Mesenchymal stem cell (in vitro differentiated cells and primary cell): ENCODE data around the gene RELT.

Source experiments
- DNase-seq: peaks from one replicate; pipeline ENCODE4 v3.0.0-alpha.2; 2013
- H2AFZ ChIP-seq: one replicate; pipeline ENCODE4 v1.6.1; 2013; ENCODE audit warnings: low read depth, mild to moderate bottlenecking, control low read depth, inconsistent platforms, low read length, moderate library complexity
- H2AK5ac ChIP-seq: 2 replicates; pipeline ENCODE4 v1.6.1; 2013; ENCODE audit warnings: low read length, moderate library complexity, mild to moderate bottlenecking, inconsistent platforms; ENCODE audit not compliant: severe bottlenecking
- H2BK120ac ChIP-seq: one replicate; pipeline ENCODE4 v1.6.1; 2013; ENCODE audit warnings: low read depth, mild to moderate bottlenecking, inconsistent platforms, low read length, moderate library complexity
- H2BK12ac ChIP-seq, 2 experiments: one replicate each; pipeline ENCODE4 v1.6.1; 2013; ENCODE audit warnings: inconsistent platforms in 2 of 2, low read length in 2 of 2, mild to moderate bottlenecking in 2 of 2, moderate library complexity in 2 of 2, control low read depth in 1 of 2
- H2BK15ac ChIP-seq: one replicate; pipeline ENCODE4 v1.6.1; 2013; ENCODE audit warnings: mild to moderate bottlenecking, low read depth, inconsistent platforms; ENCODE audit not compliant: poor library complexity, severe bottlenecking
- H2BK5ac ChIP-seq: 2 replicates; pipeline ENCODE4 v1.6.1; 2013; ENCODE audit warnings: low read depth, mild to moderate bottlenecking, low read length, control low read depth, inconsistent platforms; ENCODE audit not compliant: poor library complexity, severe bottlenecking
- H3K14ac ChIP-seq, 2 experiments: one replicate each; pipeline ENCODE4 v1.6.1; 2013; ENCODE audit warnings: inconsistent platforms in 2 of 2, low read length in 2 of 2, control low read depth in 1 of 2, mild to moderate bottlenecking in 1 of 2, moderate library complexity in 1 of 2
- H3K18ac ChIP-seq, 2 experiments: one replicate each; pipeline ENCODE4 v1.6.1; 2013; ENCODE audit warnings: inconsistent platforms in 2 of 2, low read length in 2 of 2, control low read depth in 1 of 2, low read depth in 1 of 2, mild to moderate bottlenecking in 1 of 2
- H3K23ac ChIP-seq, 2 experiments: one replicate each; pipeline ENCODE4 v1.6.1; 2013; ENCODE audit warnings: inconsistent platforms in 2 of 2, low read length in 2 of 2, mild to moderate bottlenecking in 2 of 2, moderate library complexity in 2 of 2, control low read depth in 1 of 2
- H3K27ac ChIP-seq: 2 replicates; pipeline ENCODE4 v1.5.1; 2013; ENCODE audit warnings: mild to moderate bottlenecking, moderate library complexity, low read length, control low read depth, inconsistent platforms; ENCODE audit not compliant: poor library complexity, severe bottlenecking
- H3K27me3 ChIP-seq, 2 experiments: 2 replicates each; pipeline versions ENCODE4 v1.6.1 to v1.7.0; 2013; ENCODE audit warnings: low read length in 2 of 2, mild to moderate bottlenecking in 2 of 2, moderate library complexity in 2 of 2, control low read depth in 1 of 2, inconsistent platforms in 1 of 2; ENCODE audit not compliant: control insufficient read depth in 1 of 2, insufficient read depth in 1 of 2
- H3K36me3 ChIP-seq, 2 experiments: 2 replicates each; pipeline versions ENCODE4 v1.6.1 to v1.7.0; 2013; ENCODE audit warnings: low read length in 2 of 2, control low read depth in 1 of 2, inconsistent platforms in 1 of 2, low read depth in 1 of 2, mild to moderate bottlenecking in 1 of 2; ENCODE audit not compliant: insufficient read depth in 2 of 2, control insufficient read depth in 1 of 2
- H3K4ac ChIP-seq, 2 experiments: one replicate each; pipeline ENCODE4 v1.6.1; 2013; ENCODE audit warnings: inconsistent platforms in 2 of 2, low read length in 2 of 2, mild to moderate bottlenecking in 2 of 2, moderate library complexity in 2 of 2, control low read depth in 1 of 2, low read depth in 1 of 2
- H3K4me1 ChIP-seq: 2 replicates; pipeline ENCODE4 v1.6.1; 2013; ENCODE audit warnings: low read depth, low read length, control low read depth; ENCODE audit not compliant: control insufficient read depth, insufficient read depth
- H3K4me2 ChIP-seq: 2 replicates; pipeline ENCODE4 v1.6.1; 2013; ENCODE audit warnings: low read length, mild to moderate bottlenecking, inconsistent platforms; ENCODE audit not compliant: poor library complexity, severe bottlenecking
- H3K4me3 ChIP-seq, 2 experiments: 2 replicates each; pipeline versions ENCODE4 v1.5.1 to v1.7.0; 2013; ENCODE audit warnings: low read length in 2 of 2, mild to moderate bottlenecking in 2 of 2, control low read depth in 1 of 2, low read depth in 1 of 2; ENCODE audit not compliant: insufficient read depth in 1 of 2
- H3K79me1 ChIP-seq: replicated peaks from 2 replicates; pipeline ENCODE4 v1.6.1; 2013; ENCODE audit warnings: mild to moderate bottlenecking, control low read depth, low read length, inconsistent platforms; ENCODE audit not compliant: poor library complexity, severe bottlenecking
- H3K9ac ChIP-seq: 2 replicates; pipeline ENCODE4 v1.7.0; 2013; ENCODE audit warnings: mild to moderate bottlenecking, low read length, moderate library complexity
- H3K9me3 ChIP-seq: 2 replicates; pipeline ENCODE4 v1.7.0; 2013; ENCODE audit warnings: mild to moderate bottlenecking, low read length; ENCODE audit not compliant: control insufficient read depth
- H4K8ac ChIP-seq: one replicate; pipeline ENCODE4 v1.6.1; 2013; ENCODE audit warnings: inconsistent platforms, mild to moderate bottlenecking, low read length, moderate library complexity
- H4K91ac ChIP-seq: one replicate; pipeline ENCODE4 v1.6.1; 2013; ENCODE audit warnings: mild to moderate bottlenecking, low read length, inconsistent platforms
- WGBS: methylation state at CpG from one replicate; pipeline ENCODE4 v1.1.7; 2013; ENCODE audit warnings: mixed read lengths; 5-methylcytosine and 5-hydroxymethylcytosine counted together

The RELT gene

DNA sequence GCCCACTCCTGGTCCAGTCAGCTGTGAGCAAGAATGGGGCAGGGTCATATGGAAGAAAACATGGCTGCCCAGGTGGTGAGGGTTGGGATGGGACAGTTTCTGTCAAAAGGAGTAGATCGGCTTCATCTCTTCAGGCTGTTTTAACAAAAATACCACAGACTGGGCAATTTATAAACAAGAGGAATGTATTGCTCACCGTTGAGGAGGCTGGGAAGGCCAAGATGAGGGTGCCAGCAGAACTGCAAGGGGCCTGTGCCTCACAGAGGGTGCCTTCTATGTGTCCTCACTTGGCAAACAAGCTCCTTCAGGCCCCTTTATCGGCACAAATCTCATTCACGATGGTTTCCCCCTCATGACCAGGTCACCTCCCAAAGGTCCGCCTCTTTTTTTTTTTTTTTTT is 18.1 kb upstream of the RELT start:
- H3K79me1 ChIP-seq, result peaks cover 16% of the 10 kb centered on the region
- H3K18ac ChIP-seq, result no peak overlapping the region
- H3K4ac ChIP-seq, result no peak overlapping the region
- H3K9me3 ChIP-seq, result no peaks in the 10 kb centered on the region
- H2AFZ ChIP-seq, result no peak overlapping the region
- no peak overlapping the region for H2AK5ac ChIP-seq
- H2BK5ac ChIP-seq, result no peak overlapping the region
- H2BK15ac ChIP-seq, result no peak overlapping the region
- no peak overlapping the region for H3K14ac ChIP-seq
- H3K27me3 ChIP-seq, result no peaks in the 10 kb centered on the region
- WGBS, result 92% methylated on average over 4 of the region's 5 CpGs
- no peak overlapping the region for H3K4me2 ChIP-seq
- H3K23ac ChIP-seq, result no peak overlapping the region
- no peaks in the 10 kb centered on the region for H3K4me1 ChIP-seq
- H2BK12ac ChIP-seq, result no peak overlapping the region
- no peak overlapping the region for H3K27ac ChIP-seq
- H3K36me3 ChIP-seq, result peaks cover 79 to 86% of the 10 kb centered on the region in 2 experiments
- no peak overlapping the region for H2BK120ac ChIP-seq
- H3K4me3 ChIP-seq, result no peak overlapping the region
- no peak overlapping the region for H4K91ac ChIP-seq
- H3K9ac ChIP-seq, result no peak overlapping the region
- no peak overlapping the region for H4K8ac ChIP-seq
- DNase-seq, result no peak

DNA sequence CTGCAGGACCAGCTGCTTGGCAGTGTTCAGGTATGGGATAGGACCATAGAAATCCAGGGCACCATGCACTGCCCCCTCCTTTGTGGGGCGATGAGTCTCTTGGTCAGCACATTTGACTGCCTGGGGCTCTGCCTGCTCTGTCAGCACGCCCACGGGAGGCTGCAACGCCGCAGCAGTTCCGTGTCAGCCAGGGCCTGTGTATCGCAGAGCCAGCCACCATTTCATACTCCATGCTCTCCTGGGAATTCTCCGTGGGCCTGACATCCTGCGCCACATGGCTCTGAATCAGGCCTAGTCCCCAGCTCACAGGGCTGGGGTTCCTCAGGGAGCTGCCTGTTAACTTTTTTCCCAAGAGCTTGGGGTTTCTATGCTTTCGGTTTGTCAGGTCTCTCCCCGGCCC is 16.9 kb upstream of the RELT start:
- H3K4me3 ChIP-seq, result peak overlapping the region in 1 of 2 experiments; percentile 56
- no peak overlapping the region for H3K27ac ChIP-seq
- no peak overlapping the region for H4K8ac ChIP-seq
- no peak overlapping the region for H4K91ac ChIP-seq
- no peaks in the 10 kb centered on the region for H3K27me3 ChIP-seq
- H3K4ac ChIP-seq, result no peak overlapping the region
- peak overlapping the region in 1 of 2 experiments; percentile 14 for H3K23ac ChIP-seq
- H2AFZ ChIP-seq, result no peak overlapping the region
- 90% methylated on average over 11 of the region's 11 CpGs for WGBS
- H3K18ac ChIP-seq, result no peak overlapping the region
- H2BK12ac ChIP-seq, result no peak overlapping the region
- no peak overlapping the region for H3K4me2 ChIP-seq
- DNase-seq, result no peak
- no peak overlapping the region for H3K14ac ChIP-seq
- peaks cover 85 to 92% of the 10 kb centered on the region in 2 experiments for H3K36me3 ChIP-seq
- H3K9me3 ChIP-seq, result no peaks in the 10 kb centered on the region
- no peak overlapping the region for H2BK120ac ChIP-seq
- peaks cover 13% of the 10 kb centered on the region for H3K79me1 ChIP-seq
- no peak overlapping the region for H2AK5ac ChIP-seq
- H3K4me1 ChIP-seq, result no peaks in the 10 kb centered on the region
- no peak overlapping the region for H2BK15ac ChIP-seq
- H3K9ac ChIP-seq, result peak overlapping the region; percentile 85
- H2BK5ac ChIP-seq, result no peak overlapping the region

DNA sequence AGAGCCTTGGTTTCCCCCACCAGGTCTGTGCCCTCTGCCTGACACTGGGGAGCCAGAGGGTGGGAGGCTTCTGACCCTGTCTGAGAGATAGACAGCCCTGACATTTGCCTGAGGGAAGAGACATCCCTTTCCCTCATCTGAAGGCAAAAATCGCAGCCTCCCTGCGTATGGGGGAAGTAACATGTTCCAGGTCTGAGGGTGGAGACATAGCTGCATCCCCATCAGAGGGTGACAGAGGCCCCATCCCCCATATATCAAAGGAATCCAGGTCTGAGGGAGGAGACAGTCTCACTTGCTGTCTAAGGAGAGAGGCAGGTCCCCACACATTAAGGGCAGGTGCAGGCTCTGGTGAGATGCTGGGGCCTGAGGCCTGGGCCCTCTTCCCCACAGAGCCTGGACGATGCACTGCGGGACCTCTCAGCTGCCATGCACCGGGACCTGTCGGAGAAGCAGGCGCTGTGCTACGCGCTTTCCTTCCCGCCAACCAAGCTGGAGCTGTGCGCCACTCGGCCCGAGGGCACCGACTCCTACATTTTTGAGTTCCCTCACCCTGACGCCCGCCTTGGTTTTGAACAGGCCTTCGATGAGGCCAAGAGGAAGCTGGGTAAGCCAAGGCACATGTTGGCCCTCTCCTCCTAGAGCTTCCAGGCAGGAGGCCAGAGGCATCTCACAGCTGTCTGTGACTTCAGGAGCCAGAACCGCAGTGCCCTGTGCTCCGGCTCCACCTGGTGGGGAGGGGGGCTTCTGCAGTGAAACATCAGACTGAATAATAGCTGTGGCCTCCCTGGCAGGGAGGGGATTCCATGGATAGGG is 16.1 kb upstream of the RELT start:
- Histone ChIP-seq H2BK5ac (no peak overlapping the region), H3K4ac (no peak overlapping the region), H3K4me1 (no peaks in the 10 kb centered on the region), H3K79me1 (peaks cover 8% of the 10 kb centered on the region), H2AK5ac (no peak overlapping the region), H3K36me3 (peaks cover 87 to 94% of the 10 kb centered on the region in 2 experiments), H3K14ac (no peak overlapping the region), H3K9ac (peak overlapping the region; percentile 85), H4K91ac (no peak overlapping the region), H3K27me3 (no peaks in the 10 kb centered on the region), H2BK15ac (no peak overlapping the region), H2BK120ac (no peak overlapping the region), H3K4me2 (no peak overlapping the region), H3K4me3 (peak overlapping the region in 1 of 2 experiments; percentile 56), H3K9me3 (no peaks in the 10 kb centered on the region), H2AFZ (no peak overlapping the region), H3K18ac (no peak overlapping the region), H3K23ac (no peak overlapping the region), H4K8ac (no peak overlapping the region), H2BK12ac (peak overlapping the region in 1 of 2 experiments; percentile 2), H3K27ac (no peak overlapping the region)
- WGBS, result 90% methylated on average over 19 of the region's 19 CpGs
- no peak for DNase-seq

DNA sequence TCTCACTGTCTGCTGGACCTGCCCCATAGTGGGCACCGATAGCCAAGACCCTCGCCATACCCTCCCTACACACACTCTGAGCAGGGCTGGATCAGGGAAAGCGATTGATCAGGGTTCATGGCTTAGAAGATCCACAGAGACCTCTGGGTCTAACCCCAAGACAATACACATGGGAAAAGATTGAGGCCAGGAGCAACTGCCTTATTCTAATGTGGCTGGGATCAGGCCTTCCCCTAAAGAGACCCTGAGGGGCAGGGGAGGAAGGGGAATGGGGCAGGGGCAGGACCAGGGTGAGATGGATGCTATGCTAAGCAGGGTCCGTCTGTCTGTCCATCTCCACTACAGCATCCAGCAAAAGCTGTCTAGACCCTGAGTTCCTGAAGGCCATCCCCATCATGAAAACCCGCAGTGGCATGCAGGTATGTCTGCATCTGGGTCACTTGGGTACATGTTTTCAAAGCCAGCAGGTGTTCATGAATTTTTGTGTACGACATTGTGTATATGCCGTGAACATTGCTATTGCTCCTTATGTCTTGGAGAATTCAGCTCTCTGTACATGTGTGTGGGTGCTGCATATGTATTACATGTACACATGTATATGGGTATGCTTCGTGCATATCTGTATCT is 15.3 kb upstream of the RELT start:
- 92% methylated on average over 8 of the region's 8 CpGs for WGBS
- Histone ChIP-seq H3K9me3 (no peaks in the 10 kb centered on the region), H2BK5ac (no peak overlapping the region), H3K27ac (no peak overlapping the region), H3K27me3 (no peaks in the 10 kb centered on the region), H3K4me2 (no peak overlapping the region), H3K4me1 (no peaks in the 10 kb centered on the region), H3K36me3 (peaks cover 87 to 94% of the 10 kb centered on the region in 2 experiments), H2AK5ac (no peak overlapping the region), H2AFZ (no peak overlapping the region), H3K9ac (no peak overlapping the region), H2BK15ac (no peak overlapping the region), H2BK120ac (no peak overlapping the region), H4K8ac (no peak overlapping the region), H4K91ac (no peak overlapping the region), H3K4ac (no peak overlapping the region), H3K79me1 (peaks cover 8% of the 10 kb centered on the region), H3K14ac (no peak overlapping the region), H3K23ac (no peak overlapping the region), H3K4me3 (no peak overlapping the region), H3K18ac (no peak overlapping the region), H2BK12ac (no peak overlapping the region)
- no peak for DNase-seq
